ENCODE measurements around the gene PTPRT.

- TF ChIP-seq CTCF (IDR thresholded peaks at IDR 0.05 in 2 of 3, conservative IDR thresholded peaks at IDR 0.05 in 1 of 3; ENCODE audit: borderline replicate concordance in 1 of 3, insufficient read depth in 1 of 3, low read depth in 2 of 3, low read length in 2 of 3): no peak
- TF ChIP-seq EZH2phosphoT487 (IDR thresholded peaks at IDR 0.05; ENCODE audit: borderline replicate concordance): no peak
- TF ChIP-seq POLR2AphosphoS5 (IDR thresholded peaks at IDR 0.05; ENCODE audit: low read depth, low read length): no peak
Observed at GRCh38 chr20:42074944-42075343, 1114.8 kb downstream of the PTPRT start.

Data from HCT116 (cell line).